Neural crest cell (in vitro differentiated cells): ENCODE measurements around the gene ST14. TPM values are rescaled to one million over a fixed set of nuclear protein-coding genes. Genes with fewer than 3 reads are reported as not detected.
"Not testable (repeated sequence)": the region's sequence is repeated elsewhere in the genome, so short reads cannot be mapped to it uniquely, and the experiment has no call there.

Experiments used
- DNase-seq: peaks from one replicate; pipeline ENCODE4 v3.0.0; 2021; ENCODE audit warnings: low read depth, mixed read lengths, low spot score
- H3K27ac Mint-ChIP-seq: one replicate; pipeline ENCODE4 v1.8.0; 2021; ENCODE audit warnings: mild to moderate bottlenecking, mixed read lengths; ENCODE audit not compliant: unreplicated experiment
- H3K27me3 Mint-ChIP-seq: 2 replicates; pipeline ENCODE4 v1.8.0; 2021; ENCODE audit warnings: low read depth, mild to moderate bottlenecking, mixed read lengths
- H3K36me3 Mint-ChIP-seq: 2 replicates; pipeline ENCODE4 v1.8.0; 2021; ENCODE audit warnings: low read depth, mild to moderate bottlenecking, mixed read lengths
- H3K4me1 Mint-ChIP-seq: 2 replicates; pipeline ENCODE4 v1.8.0; 2021; ENCODE audit warnings: mixed read lengths
- H3K4me3 Mint-ChIP-seq: one replicate; pipeline ENCODE4 v1.8.0; 2021; ENCODE audit warnings: mild to moderate bottlenecking, mixed read lengths
- H3K9me3 Mint-ChIP-seq: 2 replicates; pipeline ENCODE4 v1.8.0; 2021; ENCODE audit warnings: mixed read lengths
- CTCF ChIP-seq: fragments of 200-600 bp; sonication (generic); conservative IDR thresholded peaks from 2 replicates; pipeline ENCODE4 v1.5.0; 2021; ENCODE audit warnings: antibody characterized with exemption, mild to moderate bottlenecking
- total RNA-seq: library from RNA; stranded (reverse); gene quantifications from 2 replicates; pipeline ENCODE4 v1.2.1, GENCODE V29; 2021

Gene ST14
- total RNA-seq, 1 donor from 2014 or later: 0.12 TPM

DNA sequence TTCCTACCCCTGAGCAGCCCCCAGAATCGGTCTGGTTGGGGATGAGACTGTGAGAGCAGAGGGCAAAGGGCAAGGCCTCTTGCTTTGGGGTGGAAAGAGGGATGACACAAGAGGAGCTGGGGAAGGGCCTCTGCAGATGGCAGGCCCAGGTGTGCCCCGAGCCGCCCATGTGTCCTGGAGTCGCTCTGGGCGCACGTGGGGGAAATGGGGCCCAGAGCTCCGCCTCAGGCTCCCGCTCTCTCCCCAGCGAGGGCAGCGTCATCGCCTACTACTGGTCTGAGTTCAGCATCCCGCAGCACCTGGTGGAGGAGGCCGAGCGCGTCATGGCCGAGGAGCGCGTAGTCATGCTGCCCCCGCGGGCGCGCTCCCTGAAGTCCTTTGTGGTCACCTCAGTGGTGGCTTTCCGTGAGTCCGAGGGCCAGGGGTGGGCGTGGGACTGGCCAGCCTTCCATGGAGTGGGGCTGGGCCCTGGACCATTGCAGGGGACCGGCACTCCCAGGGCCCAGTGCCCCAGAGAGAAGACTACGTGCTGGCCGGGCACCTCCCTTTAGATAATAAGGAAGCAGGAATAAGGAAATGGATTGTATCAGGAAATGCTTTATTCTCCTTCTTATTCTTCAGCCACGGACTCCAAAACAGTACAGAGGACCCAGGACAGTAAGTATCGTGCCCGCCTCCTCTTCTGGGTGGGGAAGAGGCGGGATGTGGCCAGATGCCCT lies 30.1 kb downstream of the ST14 start:
- Mint-ChIP-seq H3K4me1 (no peaks in the 10 kb centered on the region), H3K27ac (no peak overlapping the region), H3K36me3 (no peaks in the 10 kb centered on the region), H3K27me3 (no peaks in the 10 kb centered on the region), H3K9me3 (no peaks in the 10 kb centered on the region), H3K4me3 (no peak overlapping the region)
- DNase-seq: no peak
- no peak for TF ChIP-seq CTCF

GRCh38 chr11:130190371-130190881 lies 30.8 kb downstream of the ST14 start:
- TF ChIP-seq CTCF: no peak
- DNase-seq: no peak
- Mint-ChIP-seq H3K36me3 (no peaks in the 10 kb centered on the region), H3K27ac (no peak overlapping the region), H3K4me1 (no peaks in the 10 kb centered on the region), H3K27me3 (no peaks in the 10 kb centered on the region), H3K9me3 (no peaks in the 10 kb centered on the region), H3K4me3 (no peak overlapping the region)

GRCh38 chr11:130191896-130192295 lies 32.3 kb downstream of the ST14 start:
- no peak for DNase-seq
- no peaks in the 10 kb centered on the region for H3K36me3 Mint-ChIP-seq
- H3K27ac Mint-ChIP-seq: no peak overlapping the region
- no peak for TF ChIP-seq CTCF
- H3K27me3 Mint-ChIP-seq: no peaks in the 10 kb centered on the region
- no peaks in the 10 kb centered on the region for H3K9me3 Mint-ChIP-seq
- no peak overlapping the region for H3K4me3 Mint-ChIP-seq
- no peaks in the 10 kb centered on the region for H3K4me1 Mint-ChIP-seq

GRCh38 chr11:130192845-130193267 lies 33.3 kb downstream of the ST14 start:
- TF ChIP-seq CTCF: no peak
- Mint-ChIP-seq H3K4me3 (no peak overlapping the region), H3K27me3 (no peaks in the 10 kb centered on the region), H3K36me3 (no peaks in the 10 kb centered on the region), H3K4me1 (no peaks in the 10 kb centered on the region), H3K27ac (no peak overlapping the region), H3K9me3 (no peaks in the 10 kb centered on the region)
- DNase-seq: no peak

DNA sequence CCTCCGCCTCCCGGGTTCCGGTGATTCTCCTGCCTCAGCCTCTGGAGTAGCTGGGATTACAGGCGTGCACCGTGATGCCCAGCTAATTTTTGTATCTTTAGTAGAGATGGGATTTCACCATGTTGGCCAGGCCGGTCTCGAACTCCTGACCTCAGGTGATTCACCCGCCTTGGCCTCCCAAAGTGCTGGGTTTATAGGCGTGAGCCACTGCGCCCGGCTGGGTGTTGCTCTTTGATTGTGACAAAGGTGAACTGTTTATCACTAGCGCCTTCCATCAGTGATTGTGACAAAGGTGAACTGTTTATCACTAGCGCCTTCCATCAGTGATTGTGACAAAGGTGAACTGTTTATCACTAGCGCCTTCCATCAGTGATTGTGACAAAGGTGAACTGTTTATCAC lies 34.0 kb downstream of the ST14 start:
- not testable (repeated sequence) for H3K27ac Mint-ChIP-seq, H3K36me3 Mint-ChIP-seq, H3K27me3 Mint-ChIP-seq, H3K9me3 Mint-ChIP-seq, H3K4me1 Mint-ChIP-seq, H3K4me3 Mint-ChIP-seq, DNase-seq

- no peaks in the 10 kb centered on the region for H3K36me3 Mint-ChIP-seq
- TF ChIP-seq CTCF: no peak
- DNase-seq: no peak
- H3K27ac Mint-ChIP-seq: no peak overlapping the region
- H3K9me3 Mint-ChIP-seq: no peaks in the 10 kb centered on the region
- no peaks in the 10 kb centered on the region for H3K4me1 Mint-ChIP-seq
- no peak overlapping the region for H3K4me3 Mint-ChIP-seq
- no peaks in the 10 kb centered on the region for H3K27me3 Mint-ChIP-seq
Measured at GRCh38 chr11:130194241-130195023, 34.9 kb downstream of the ST14 start.
